ENCODE measurements around the gene HMGB2.

GRCh38 chr4:173330590-173330989, 3.6 kb downstream of the HMGB2 start:
- no peak for TF ChIP-seq CTCF (conservative IDR thresholded peaks at IDR 0.05; ENCODE audit: low read depth, low read length)
- no peak for TF ChIP-seq EZH2phosphoT487 (IDR thresholded peaks at IDR 0.05; ENCODE audit: borderline replicate concordance, low read length)
- no peak for TF ChIP-seq EZH2 (IDR thresholded peaks at IDR 0.05; ENCODE audit: low read length, unreplicated experiment)

Measured in PC-3 (cell line).